WI38 (cell line): ENCODE measurements around the gene IKBIP.
"Not testable (repeated sequence)": the region's sequence is repeated elsewhere in the genome, so short reads cannot be mapped to it uniquely, and the experiment has no call there.

ENCODE experiments used
- H3K4me3 ChIP-seq: 2 replicates; pipeline ENCODE4 v1.5.1; 2011; ENCODE audit warnings: low read depth, mild to moderate bottlenecking, control low read depth, low read length
- TF ChIP-seq, protein P1 (sequence below): IDR thresholded peaks from 2 replicates; pipeline ENCODE4 v1.5.1; 2012; ENCODE audit warnings: low read depth, mild to moderate bottlenecking, control low read depth, low read length

IKBIP gene

DNA sequence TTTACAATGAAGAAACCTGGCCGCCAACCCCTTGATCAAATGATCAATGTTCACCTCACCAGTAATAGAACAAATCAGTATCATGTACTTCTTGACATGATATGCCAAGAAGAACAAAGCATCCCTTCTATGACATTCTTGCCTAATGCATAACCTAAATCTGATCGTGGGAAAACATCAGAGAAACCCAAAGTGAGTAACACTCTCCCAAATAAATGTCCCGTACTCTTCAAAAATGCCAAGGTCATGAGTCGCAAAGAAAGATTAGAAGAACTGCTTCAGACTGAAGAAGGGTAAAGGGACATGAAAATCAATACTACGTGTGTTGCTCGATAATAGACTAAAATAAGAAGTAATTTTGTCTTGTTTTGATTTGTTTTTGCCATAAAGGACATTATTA, 62.5 kb downstream of the IKBIP start:
- no peak overlapping the region for H3K4me3 ChIP-seq
- TF ChIP-seq, protein P1, sequence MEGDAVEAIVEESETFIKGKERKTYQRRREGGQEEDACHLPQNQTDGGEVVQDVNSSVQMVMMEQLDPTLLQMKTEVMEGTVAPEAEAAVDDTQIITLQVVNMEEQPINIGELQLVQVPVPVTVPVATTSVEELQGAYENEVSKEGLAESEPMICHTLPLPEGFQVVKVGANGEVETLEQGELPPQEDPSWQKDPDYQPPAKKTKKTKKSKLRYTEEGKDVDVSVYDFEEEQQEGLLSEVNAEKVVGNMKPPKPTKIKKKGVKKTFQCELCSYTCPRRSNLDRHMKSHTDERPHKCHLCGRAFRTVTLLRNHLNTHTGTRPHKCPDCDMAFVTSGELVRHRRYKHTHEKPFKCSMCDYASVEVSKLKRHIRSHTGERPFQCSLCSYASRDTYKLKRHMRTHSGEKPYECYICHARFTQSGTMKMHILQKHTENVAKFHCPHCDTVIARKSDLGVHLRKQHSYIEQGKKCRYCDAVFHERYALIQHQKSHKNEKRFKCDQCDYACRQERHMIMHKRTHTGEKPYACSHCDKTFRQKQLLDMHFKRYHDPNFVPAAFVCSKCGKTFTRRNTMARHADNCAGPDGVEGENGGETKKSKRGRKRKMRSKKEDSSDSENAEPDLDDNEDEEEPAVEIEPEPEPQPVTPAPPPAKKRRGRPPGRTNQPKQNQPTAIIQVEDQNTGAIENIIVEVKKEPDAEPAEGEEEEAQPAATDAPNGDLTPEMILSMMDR = no peak

DNA sequence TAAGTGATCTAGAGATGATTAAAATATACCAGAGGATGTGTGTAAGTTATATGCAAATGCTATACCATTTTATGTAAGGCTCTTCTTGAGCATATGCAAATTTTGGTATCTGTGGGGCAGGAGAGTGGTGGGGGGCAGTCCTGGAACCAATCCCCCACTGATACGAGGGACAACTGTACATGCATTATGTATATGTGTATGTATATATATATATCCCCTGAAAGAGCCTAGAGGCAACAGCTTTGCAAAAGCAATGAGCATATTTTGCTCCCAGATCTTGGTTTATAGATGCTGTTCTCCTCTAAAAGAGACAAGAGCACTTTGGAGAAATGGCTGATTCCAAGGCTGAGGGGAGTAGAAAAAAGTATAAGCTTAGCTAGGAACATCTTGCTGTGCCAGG, 63.5 kb downstream of the IKBIP start:
- H3K4me3 ChIP-seq = no peak overlapping the region
- TF ChIP-seq, protein P1 = no peak

DNA sequence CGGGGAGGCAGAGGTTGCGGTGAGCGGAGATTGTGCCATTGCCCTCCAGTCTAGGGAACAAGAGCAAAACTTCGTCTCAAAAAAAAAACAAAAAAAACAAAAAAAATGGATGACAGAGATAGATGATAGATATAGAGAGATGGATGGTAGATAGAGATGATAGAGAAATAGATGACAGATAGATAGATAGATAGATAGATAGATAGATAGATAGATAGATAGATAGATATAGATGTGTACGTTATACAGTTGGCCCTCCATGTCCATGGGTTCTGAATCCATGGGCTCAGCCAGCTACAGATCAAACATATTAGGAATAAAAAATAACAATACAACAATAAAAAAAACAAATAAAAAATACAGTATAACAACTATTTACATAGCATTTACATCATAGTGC, 63.9 kb downstream of the IKBIP start:
- H3K4me3 ChIP-seq = no peak overlapping the region
- TF ChIP-seq, protein P1 = no peak

DNA sequence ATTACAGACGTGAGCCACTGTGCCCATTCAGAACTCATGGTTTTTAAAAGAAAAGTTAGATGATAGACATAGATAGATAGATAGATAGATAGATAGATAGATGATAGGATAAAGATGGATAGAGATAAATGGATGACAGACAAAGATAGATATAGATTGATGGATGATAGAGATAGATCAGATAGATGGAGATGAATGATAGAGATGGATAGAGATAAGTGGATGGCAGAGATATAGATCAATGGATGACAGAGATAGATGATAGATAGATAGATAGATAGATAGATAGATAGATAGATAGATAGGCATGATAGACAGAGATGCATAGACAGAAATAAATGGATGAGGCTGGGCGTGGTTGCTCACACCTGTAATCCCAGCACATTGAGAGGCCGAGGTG, 64.8 kb downstream of the IKBIP start:
- no peak overlapping the region for H3K4me3 ChIP-seq
- TF ChIP-seq, protein P1 = no peak

DNA sequence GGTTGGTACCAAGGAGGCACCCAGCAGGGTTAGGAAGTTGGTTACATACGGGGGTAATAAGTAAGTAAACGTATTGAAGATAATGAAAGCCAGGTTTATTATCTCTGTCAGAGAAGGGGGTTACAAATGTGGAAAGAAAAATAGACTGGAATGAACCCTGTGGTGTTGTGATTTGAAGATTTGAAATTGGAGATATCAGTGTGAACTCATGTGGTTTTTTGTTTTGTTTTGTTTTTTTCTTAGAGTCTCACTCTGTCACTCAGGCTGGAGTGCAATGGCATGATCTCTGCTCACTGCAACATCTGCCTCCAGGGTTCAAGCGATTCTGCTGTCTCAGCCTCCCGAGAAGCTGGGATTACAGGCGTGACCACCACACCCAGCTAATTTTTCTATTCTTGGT, 65.2 kb downstream of the IKBIP start:
- H3K4me3 ChIP-seq = no peak overlapping the region
- TF ChIP-seq, protein P1 = no peak

DNA sequence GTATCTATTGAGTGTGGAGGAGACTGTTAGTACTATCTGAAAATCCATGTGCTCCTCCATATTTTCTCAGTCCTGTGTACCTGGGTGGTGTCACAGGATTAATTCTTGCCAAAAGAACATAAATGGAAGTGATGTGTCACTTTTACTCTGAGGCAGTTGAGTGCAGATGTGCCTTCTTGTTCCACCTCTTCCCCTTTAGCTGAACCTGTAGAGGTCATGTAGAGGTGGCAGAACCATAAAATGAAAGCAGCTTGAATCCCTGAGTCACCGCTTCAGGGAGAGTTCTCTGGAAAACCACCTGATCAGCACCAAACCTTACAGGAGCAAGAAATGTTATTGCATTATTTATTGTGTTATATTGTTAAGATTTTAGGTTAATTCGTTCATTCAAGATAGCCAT, 65.8 kb downstream of the IKBIP start:
- TF ChIP-seq, protein P1 = no peak
- H3K4me3 ChIP-seq = no peak overlapping the region

DNA sequence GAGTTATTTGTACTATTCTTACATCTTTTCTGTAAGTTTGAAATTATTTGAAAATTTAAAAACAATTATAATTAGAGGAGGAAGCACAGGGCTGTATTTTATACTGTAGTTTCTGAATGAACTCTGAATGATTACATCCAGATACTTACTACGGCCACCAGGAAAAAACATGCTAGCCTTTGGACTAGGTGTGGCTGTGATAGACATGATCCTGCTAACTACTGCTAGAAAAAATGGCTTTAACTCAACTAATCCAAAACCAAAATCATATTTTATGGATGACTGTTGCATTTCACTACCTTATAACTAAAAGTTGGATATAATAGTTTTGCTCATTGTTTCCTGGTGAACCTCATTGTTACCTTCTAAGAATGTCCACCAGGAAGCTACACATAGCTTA, 66.2 kb downstream of the IKBIP start:
- TF ChIP-seq, protein P1 = no peak
- no peak overlapping the region for H3K4me3 ChIP-seq

DNA sequence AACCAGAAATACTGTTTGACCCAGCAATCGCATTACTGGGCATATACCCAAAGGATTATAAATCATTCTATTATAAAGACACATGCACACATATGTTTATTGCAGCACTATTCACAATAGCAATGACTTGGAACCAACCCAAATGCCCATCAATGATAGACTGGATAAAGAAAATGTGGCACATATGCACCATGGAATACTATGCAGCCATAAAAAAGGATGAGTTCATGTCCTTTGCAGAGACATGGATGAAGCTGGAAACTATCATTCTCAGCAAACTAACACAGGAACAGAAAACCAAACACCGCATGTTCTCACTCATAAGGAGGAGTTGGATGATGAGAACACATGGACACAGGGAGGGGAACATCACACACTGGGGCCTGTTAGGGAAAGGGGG, 67.8 kb downstream of the IKBIP start:
- not testable (repeated sequence) for H3K4me3 ChIP-seq
